VCaP (cell line): Measurements from ENCODE around the gene GFI1B.
"Not testable (repeated sequence)": the region's sequence is repeated elsewhere in the genome, so short reads cannot be mapped to it uniquely, and the experiment has no call there.

Experiments used
- H3K27ac ChIP-seq: fragments of 450-650 bp; 2 replicates; pipeline ENCODE4 v1.5.1; 2017
- CTCF ChIP-seq: fragments of 450-650 bp; conservative IDR thresholded peaks from 2 replicates; pipeline ENCODE4 v1.5.1; 2017; ENCODE audit warnings: mild to moderate bottlenecking, moderate library complexity

The GFI1B gene

GRCh38 chr9:132988244-132989013, 9.9 kb downstream of the GFI1B start:
- no peak for TF ChIP-seq CTCF
- H3K27ac ChIP-seq, result no peak overlapping the region

GRCh38 chr9:132989014-132989310, 10.5 kb downstream of the GFI1B start:
- no peak overlapping the region for H3K27ac ChIP-seq
- no peak for TF ChIP-seq CTCF

GRCh38 chr9:132989414-132989996, 11.0 kb downstream of the GFI1B start:
- no peak for TF ChIP-seq CTCF
- H3K27ac ChIP-seq, result no peak overlapping the region

- not testable (repeated sequence) for H3K27ac ChIP-seq
These were observed 11.6 kb downstream of the GFI1B start for GRCh38 chr9:132989998-132990557.

GRCh38 chr9:132990781-132991180, 12.3 kb downstream of the GFI1B start:
- H3K27ac ChIP-seq, result no peak overlapping the region
- no peak for TF ChIP-seq CTCF

- no peak overlapping the region for H3K27ac ChIP-seq
- no peak for TF ChIP-seq CTCF
These were observed 13.1 kb downstream of the GFI1B start for GRCh38 chr9:132991351-132992300.

- TF ChIP-seq CTCF, result no peak
- H3K27ac ChIP-seq, result no peak overlapping the region
These were observed 15.0 kb downstream of the GFI1B start for GRCh38 chr9:132993511-132993939.
